ENCODE measurements around the gene BTBD18.

Gene BTBD18, protein sequence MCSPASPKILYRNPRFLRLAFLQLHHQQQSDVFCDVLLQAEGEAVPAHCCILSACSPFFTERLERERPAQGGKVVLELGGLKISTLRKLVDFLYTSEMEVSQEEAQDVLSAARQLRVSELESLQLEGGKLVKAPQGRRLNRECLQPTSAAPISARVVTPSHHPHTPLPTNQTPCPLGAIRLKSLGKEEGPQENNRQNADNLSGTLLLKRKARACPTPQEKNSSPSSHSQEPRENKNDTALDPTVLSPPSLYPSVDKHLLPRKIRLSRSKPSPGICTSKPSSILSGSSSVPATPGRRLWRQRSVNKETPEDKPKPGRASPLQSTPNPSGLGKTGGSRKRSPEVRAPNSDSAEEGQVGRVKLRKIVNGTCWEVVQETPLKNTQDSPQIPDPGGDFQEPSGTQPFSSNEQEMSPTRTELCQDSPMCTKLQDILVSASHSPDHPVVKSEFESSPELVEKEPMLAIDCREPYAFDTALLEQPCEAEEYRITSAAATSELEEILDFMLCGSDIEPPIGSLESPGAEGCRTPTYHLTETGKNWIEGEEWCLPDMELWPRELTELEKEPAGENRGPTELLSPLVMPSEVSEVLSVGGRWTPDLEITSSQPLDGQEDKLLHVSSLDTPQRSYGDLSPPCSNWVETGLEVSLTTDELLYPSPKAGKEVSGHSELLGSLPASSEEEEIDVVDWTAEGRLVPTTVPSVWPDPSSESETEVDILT

GRCh38 chr11:57751676-57752253 is at the start of gene BTBD18:
Gene BTBD18 (minus strand): TSS chr11:57751819. CDS start chr11:57751188, 631 bp downstream.
- ATAC-seq = peak; percentile 83
- TF ChIP-seq TOX (CRISPR knock-in tag; IDR thresholded peaks at IDR 0.05; ENCODE audit: borderline replicate concordance) (no peak), BACH2 (CRISPR knock-in tag; IDR thresholded peaks at IDR 0.05; ENCODE audit: borderline replicate concordance) (no peak), ZNF565 (CRISPR knock-in tag; conservative IDR thresholded peaks at IDR 0.05; ENCODE audit: low read depth) (no peak), ESRRG (CRISPR knock-in tag; IDR thresholded peaks at IDR 0.05) (no peak), ZNF8 (CRISPR knock-in tag; IDR thresholded peaks at IDR 0.05) (no peak), RARB (CRISPR knock-in tag; IDR thresholded peaks at IDR 0.05) (no peak)

DNA sequence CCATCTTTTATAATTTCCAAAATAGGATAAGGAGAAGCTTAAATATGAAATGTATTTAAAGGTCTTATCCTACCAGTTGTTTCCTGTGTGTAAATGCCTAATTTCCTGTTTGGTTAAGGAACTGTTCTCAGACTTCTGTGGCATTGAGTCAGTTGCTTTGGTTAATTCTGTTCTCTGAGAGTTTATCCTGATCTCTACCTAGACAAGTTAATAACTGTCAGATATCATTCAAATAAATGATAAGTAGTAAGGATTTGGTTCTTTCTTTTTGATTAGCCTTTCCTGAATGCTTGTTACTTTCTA is 49.5 kb upstream of the BTBD18 start:
- ATAC-seq = no peak

DNA sequence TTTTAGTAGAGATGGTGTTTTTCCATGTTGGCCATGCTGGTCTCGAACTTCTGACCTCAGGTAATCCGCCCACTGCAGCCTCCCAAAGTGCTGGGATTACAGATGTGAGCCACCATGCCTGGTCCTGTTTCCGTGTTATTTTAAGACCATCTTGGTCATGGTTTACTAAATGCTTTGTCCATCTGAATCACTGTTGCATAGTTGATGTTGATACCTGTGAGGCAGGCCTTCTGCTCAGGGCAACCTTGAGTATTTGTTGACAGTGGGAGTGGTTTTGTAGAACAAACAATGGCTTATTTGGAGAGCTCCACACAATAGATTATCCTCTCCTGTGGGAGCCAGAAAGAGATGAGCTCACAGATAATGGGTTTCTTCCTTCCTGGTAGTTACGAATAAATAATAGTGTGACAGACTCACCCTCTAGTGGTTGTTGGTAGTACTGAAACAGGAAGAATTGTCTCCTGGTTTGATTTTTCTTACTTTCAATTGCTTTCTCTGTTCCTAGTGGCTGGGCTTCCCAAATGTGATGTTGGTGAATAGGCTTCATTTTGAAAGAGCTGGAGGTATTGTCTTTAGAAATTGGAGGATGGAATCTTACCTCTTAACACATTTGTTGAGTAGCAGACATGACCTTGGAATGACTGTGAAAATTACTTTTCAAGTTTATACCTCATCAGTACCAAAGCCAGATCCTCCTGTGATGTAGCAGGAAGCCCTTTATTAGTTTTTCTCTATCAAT is 49.0 kb upstream of the BTBD18 start:
- no peak for TF ChIP-seq ZFP3 (CRISPR knock-in tag; IDR thresholded peaks at IDR 0.05)
- no peak for TF ChIP-seq BACH2 (CRISPR knock-in tag; IDR thresholded peaks at IDR 0.05; ENCODE audit: borderline replicate concordance)
- TF ChIP-seq TSHZ2 (CRISPR knock-in tag; IDR thresholded peaks at IDR 0.05) = 0 out of 2 replicates have a peak, but pooled peaks have one; percentile 13
- ATAC-seq = peak; percentile 89

More for the DNA sequence above, 49.5 kb upstream of the BTBD18 start:
- TF ChIP-seq, protein P1, sequence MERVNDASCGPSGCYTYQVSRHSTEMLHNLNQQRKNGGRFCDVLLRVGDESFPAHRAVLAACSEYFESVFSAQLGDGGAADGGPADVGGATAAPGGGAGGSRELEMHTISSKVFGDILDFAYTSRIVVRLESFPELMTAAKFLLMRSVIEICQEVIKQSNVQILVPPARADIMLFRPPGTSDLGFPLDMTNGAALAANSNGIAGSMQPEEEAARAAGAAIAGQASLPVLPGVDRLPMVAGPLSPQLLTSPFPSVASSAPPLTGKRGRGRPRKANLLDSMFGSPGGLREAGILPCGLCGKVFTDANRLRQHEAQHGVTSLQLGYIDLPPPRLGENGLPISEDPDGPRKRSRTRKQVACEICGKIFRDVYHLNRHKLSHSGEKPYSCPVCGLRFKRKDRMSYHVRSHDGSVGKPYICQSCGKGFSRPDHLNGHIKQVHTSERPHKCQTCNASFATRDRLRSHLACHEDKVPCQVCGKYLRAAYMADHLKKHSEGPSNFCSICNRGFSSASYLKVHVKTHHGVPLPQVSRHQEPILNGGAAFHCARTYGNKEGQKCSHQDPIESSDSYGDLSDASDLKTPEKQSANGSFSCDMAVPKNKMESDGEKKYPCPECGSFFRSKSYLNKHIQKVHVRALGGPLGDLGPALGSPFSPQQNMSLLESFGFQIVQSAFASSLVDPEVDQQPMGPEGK (CRISPR knock-in tag; IDR thresholded peaks at IDR 0.05; ENCODE audit: borderline replicate concordance) = no peak
- TF ChIP-seq TOX (CRISPR knock-in tag; IDR thresholded peaks at IDR 0.05; ENCODE audit: borderline replicate concordance) (no peak), ISL1 (CRISPR knock-in tag; IDR thresholded peaks at IDR 0.05) (no peak), ZNF8 (CRISPR knock-in tag; IDR thresholded peaks at IDR 0.05) (no peak), ESRRG (CRISPR knock-in tag; IDR thresholded peaks at IDR 0.05) (no peak), BACH2 (CRISPR knock-in tag; IDR thresholded peaks at IDR 0.05; ENCODE audit: borderline replicate concordance) (no peak), ZFP3 (CRISPR knock-in tag; IDR thresholded peaks at IDR 0.05) (no peak)
- TF ChIP-seq, protein P2, sequence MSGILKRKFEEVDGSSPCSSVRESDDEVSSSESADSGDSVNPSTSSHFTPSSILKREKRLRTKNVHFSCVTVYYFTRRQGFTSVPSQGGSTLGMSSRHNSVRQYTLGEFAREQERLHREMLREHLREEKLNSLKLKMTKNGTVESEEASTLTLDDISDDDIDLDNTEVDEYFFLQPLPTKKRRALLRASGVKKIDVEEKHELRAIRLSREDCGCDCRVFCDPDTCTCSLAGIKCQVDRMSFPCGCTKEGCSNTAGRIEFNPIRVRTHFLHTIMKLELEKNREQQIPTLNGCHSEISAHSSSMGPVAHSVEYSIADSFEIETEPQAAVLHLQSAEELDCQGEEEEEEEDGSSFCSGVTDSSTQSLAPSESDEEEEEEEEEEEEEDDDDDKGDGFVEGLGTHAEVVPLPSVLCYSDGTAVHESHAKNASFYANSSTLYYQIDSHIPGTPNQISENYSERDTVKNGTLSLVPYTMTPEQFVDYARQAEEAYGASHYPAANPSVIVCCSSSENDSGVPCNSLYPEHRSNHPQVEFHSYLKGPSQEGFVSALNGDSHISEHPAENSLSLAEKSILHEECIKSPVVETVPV (CRISPR knock-in tag; IDR thresholded peaks at IDR 0.05) = no peak

DNA sequence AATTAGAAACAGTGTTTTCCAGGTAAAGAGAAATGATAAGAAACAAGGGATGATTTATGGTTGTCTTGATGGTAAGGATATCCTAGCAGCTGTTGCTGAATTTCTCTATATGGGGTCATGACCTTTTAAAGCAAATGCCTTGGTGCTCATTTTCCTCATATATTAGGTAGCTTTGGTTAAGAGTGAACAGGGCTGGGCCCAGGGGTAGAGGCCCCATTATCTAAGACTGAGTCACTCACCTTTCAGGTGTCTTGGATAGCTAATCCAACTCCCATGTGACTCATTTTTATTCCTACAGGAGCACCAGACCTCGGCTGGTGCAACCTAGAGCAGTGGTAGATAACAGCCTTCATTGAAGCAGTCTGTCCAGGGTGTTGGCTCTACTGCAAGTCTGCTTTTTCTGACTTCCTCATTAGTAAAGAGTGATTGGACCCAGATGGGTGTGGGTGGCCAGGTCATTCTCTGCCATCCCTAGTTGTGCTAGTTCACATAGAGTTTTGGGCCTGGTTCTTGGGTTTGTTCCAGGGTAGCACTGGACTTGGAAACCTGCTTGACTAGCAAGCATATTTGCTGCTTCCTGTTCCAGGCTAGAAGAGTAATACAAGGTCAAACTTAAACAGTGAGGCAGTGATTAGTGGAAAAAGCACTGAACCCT is 47.4 kb upstream of the BTBD18 start:
- TF ChIP-seq ESRRG (CRISPR knock-in tag; IDR thresholded peaks at IDR 0.05) = no peak
- TF ChIP-seq TCF4 (CRISPR knock-in tag; IDR thresholded peaks at IDR 0.05; ENCODE audit: borderline replicate concordance) = no peak
- no peak for TF ChIP-seq OSR1 (CRISPR knock-in tag; IDR thresholded peaks at IDR 0.05)
- TF ChIP-seq TSHZ2 (CRISPR knock-in tag; IDR thresholded peaks at IDR 0.05) = no peak
- TF ChIP-seq ZC3H10 (CRISPR knock-in tag; IDR thresholded peaks at IDR 0.05) = no peak
- TF ChIP-seq TOX (CRISPR knock-in tag; IDR thresholded peaks at IDR 0.05; ENCODE audit: borderline replicate concordance) = no peak
- TF ChIP-seq ISL1 (CRISPR knock-in tag; IDR thresholded peaks at IDR 0.05) = no peak
- no peak for TF ChIP-seq RARB (CRISPR knock-in tag; IDR thresholded peaks at IDR 0.05)
- TF ChIP-seq ZNF70 (CRISPR knock-in tag; IDR thresholded peaks at IDR 0.05) = no peak
- TF ChIP-seq CREB5 (CRISPR knock-in tag; IDR thresholded peaks at IDR 0.05; ENCODE audit: low read depth) = no peak
- no peak for TF ChIP-seq ZNF8 (CRISPR knock-in tag; IDR thresholded peaks at IDR 0.05)
- TF ChIP-seq, protein P1 (CRISPR knock-in tag; IDR thresholded peaks at IDR 0.05; ENCODE audit: borderline replicate concordance) = no peak
- TF ChIP-seq GLIS3 (CRISPR knock-in tag; IDR thresholded peaks at IDR 0.05) = no peak
- no peak for TF ChIP-seq ZFP3 (CRISPR knock-in tag; IDR thresholded peaks at IDR 0.05)
- peak; percentile 71 for ATAC-seq

Data from SK-N-SH treated with all-trans-retinoic acid at 6 μM for 48 hours (cell line).